Measurements from ENCODE around the gene SULT1B1. TPM values are rescaled to one million over a fixed set of nuclear protein-coding genes. Genes with fewer than 3 reads are reported as not detected.

Gene SULT1B1
- total RNA-seq, 1 experiment from 2014 or later: 0.86 TPM

DNA sequence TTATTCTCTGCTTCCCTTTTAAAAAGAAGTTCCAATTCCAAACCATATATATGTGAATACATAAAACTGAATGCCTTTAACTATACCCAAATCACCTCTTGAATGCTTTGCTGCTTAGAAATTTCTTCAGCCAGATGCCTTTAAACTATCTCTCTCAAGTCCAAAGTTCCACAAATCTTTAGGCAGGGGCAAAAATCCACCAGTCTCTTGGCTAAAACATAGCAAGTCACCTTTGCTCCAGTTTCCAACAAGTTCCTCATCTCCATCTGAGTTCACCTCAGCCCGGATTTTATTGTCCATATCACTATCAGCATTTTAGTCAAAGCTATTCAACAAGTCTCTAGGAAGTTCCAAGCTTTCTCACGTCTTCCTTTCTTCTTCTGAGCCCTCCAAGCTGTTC is 49.8 kb downstream of the SULT1B1 start:
- no peak overlapping the region for H3K27ac Mint-ChIP-seq (ENCODE audit: unreplicated experiment)
- BruUV-seq (replicated peaks): no TSS peak
- no peaks in the 10 kb centered on the region for H3K36me3 Mint-ChIP-seq (ENCODE audit: insufficient read depth, unreplicated experiment)
- peaks cover 5% of the 10 kb centered on the region for H3K4me1 ChIP-seq
- H3K4me3 ChIP-seq (ENCODE audit: low read depth, low read length): no peak overlapping the region
- H3K9me3 Mint-ChIP-seq (ENCODE audit: unreplicated experiment): peaks cover 23% of the 10 kb centered on the region
- H3K27me3 ChIP-seq (replicated peaks; ENCODE audit: control insufficient read depth, insufficient read depth, low read length): no peaks in the 10 kb centered on the region
- H3K4me3 Mint-ChIP-seq (ENCODE audit: unreplicated experiment): no peak overlapping the region
- ChIA-PET POLR2A (no interaction called here), CTCF (interaction anchor here (0.5 kb wide), 1 partner anchor 195 kb away, joined by 3 read pairs; no protein-coding TSS in a partner anchor)
- TF ChIP-seq, protein P1, sequence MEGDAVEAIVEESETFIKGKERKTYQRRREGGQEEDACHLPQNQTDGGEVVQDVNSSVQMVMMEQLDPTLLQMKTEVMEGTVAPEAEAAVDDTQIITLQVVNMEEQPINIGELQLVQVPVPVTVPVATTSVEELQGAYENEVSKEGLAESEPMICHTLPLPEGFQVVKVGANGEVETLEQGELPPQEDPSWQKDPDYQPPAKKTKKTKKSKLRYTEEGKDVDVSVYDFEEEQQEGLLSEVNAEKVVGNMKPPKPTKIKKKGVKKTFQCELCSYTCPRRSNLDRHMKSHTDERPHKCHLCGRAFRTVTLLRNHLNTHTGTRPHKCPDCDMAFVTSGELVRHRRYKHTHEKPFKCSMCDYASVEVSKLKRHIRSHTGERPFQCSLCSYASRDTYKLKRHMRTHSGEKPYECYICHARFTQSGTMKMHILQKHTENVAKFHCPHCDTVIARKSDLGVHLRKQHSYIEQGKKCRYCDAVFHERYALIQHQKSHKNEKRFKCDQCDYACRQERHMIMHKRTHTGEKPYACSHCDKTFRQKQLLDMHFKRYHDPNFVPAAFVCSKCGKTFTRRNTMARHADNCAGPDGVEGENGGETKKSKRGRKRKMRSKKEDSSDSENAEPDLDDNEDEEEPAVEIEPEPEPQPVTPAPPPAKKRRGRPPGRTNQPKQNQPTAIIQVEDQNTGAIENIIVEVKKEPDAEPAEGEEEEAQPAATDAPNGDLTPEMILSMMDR (IDR thresholded peaks at IDR 0.05; ENCODE audit: insufficient read depth in 1 of 2, low read depth in 1 of 2, low read length in 1 of 2, severe bottlenecking in 1 of 2, unreplicated experiment in 1 of 2): no peak
- peaks cover 7% of the 10 kb centered on the region; the same call in 1 of the 2 replicates for H3K9me3 ChIP-seq
- DNase-seq: no peak
- H3K4me1 Mint-ChIP-seq (ENCODE audit: low read depth, unreplicated experiment): peaks cover 9% of the 10 kb centered on the region
- H3K27me3 Mint-ChIP-seq (ENCODE audit: insufficient read depth, unreplicated experiment): no peaks in the 10 kb centered on the region
- no peaks in the 10 kb centered on the region for H3K36me3 ChIP-seq (ENCODE audit: control insufficient read depth, insufficient read depth, low read length)
- intact Hi-C loops (cut with micrococcal nuclease; ENCODE audit: unreplicated experiment): no loop called here

DNA sequence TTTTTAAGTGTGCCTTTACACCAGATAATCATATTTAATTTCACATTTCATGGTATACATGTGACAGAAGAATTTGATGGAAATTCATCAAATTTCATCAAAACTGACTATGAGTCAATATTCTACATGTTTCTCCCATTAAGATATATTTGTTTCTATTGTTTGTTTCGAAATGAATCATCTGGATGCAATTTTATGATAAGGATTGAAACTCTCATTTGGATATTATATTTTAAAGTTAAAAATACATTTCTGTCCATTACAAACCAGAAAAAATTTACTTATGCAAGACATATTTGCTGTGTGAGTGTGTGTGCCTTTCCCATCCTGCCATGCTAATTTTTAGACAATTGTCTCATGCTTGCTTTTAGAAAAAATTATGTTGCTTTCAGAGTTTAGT is 52.2 kb downstream of the SULT1B1 start:
- peaks cover 23% of the 10 kb centered on the region for H3K9me3 Mint-ChIP-seq (ENCODE audit: unreplicated experiment)
- peaks cover 5% of the 10 kb centered on the region for H3K4me1 ChIP-seq
- H3K27me3 Mint-ChIP-seq (ENCODE audit: insufficient read depth, unreplicated experiment): no peaks in the 10 kb centered on the region
- H3K27me3 ChIP-seq (replicated peaks; ENCODE audit: control insufficient read depth, insufficient read depth, low read length): no peaks in the 10 kb centered on the region
- no peak overlapping the region for H3K4me3 ChIP-seq (ENCODE audit: low read depth, low read length)
- ChIA-PET CTCF (no interaction called here), POLR2A (no interaction called here)
- no peak overlapping the region for H3K27ac Mint-ChIP-seq (ENCODE audit: unreplicated experiment)
- no TSS peak for BruUV-seq (replicated peaks)
- no peaks in the 10 kb centered on the region for H3K36me3 Mint-ChIP-seq (ENCODE audit: insufficient read depth, unreplicated experiment)
- intact Hi-C loops (cut with micrococcal nuclease; ENCODE audit: unreplicated experiment): loop anchor here (10.0 kb wide), 1 partner anchor 67 kb away; no protein-coding TSS in a partner anchor
- H3K36me3 ChIP-seq (ENCODE audit: control insufficient read depth, insufficient read depth, low read length): no peaks in the 10 kb centered on the region
- peaks cover 7% of the 10 kb centered on the region; the same call in 1 of the 2 replicates for H3K9me3 ChIP-seq
- TF ChIP-seq, protein P1 (IDR thresholded peaks at IDR 0.05; ENCODE audit: insufficient read depth in 1 of 2, low read depth in 1 of 2, low read length in 1 of 2, severe bottlenecking in 1 of 2, unreplicated experiment in 1 of 2): no peak
- DNase-seq: no peak
- peaks cover 9% of the 10 kb centered on the region for H3K4me1 Mint-ChIP-seq (ENCODE audit: low read depth, unreplicated experiment)
- H3K4me3 Mint-ChIP-seq (ENCODE audit: unreplicated experiment): no peak overlapping the region

GRCh38 chr4:69707807-69708206 is 52.6 kb downstream of the SULT1B1 start:
- CTCF ChIA-PET: no interaction called here
- Mint-ChIP-seq H3K27ac (ENCODE audit: unreplicated experiment) (no peak overlapping the region), H3K4me1 (ENCODE audit: low read depth, unreplicated experiment) (peaks cover 9% of the 10 kb centered on the region), H3K27me3 (ENCODE audit: insufficient read depth, unreplicated experiment) (no peaks in the 10 kb centered on the region), H3K9me3 (ENCODE audit: unreplicated experiment) (peaks cover 23% of the 10 kb centered on the region), H3K4me3 (ENCODE audit: unreplicated experiment) (no peak overlapping the region), H3K36me3 (ENCODE audit: insufficient read depth, unreplicated experiment) (no peaks in the 10 kb centered on the region)
- Histone ChIP-seq H3K27me3 (replicated peaks; ENCODE audit: control insufficient read depth, insufficient read depth, low read length) (no peaks in the 10 kb centered on the region), H3K9me3 (peaks cover 7% of the 10 kb centered on the region; the same call in 1 of the 2 replicates), H3K4me1 (peaks cover 5% of the 10 kb centered on the region), H3K4me3 (ENCODE audit: low read depth, low read length) (no peak overlapping the region), H3K36me3 (ENCODE audit: control insufficient read depth, insufficient read depth, low read length) (no peaks in the 10 kb centered on the region)
- POLR2A ChIA-PET: no interaction called here
- intact Hi-C loops (cut with micrococcal nuclease; ENCODE audit: unreplicated experiment): loop anchor here (10.0 kb wide), 1 partner anchor 67 kb away; no protein-coding TSS in a partner anchor
- TF ChIP-seq, protein P1 (IDR thresholded peaks at IDR 0.05; ENCODE audit: insufficient read depth in 1 of 2, low read depth in 1 of 2, low read length in 1 of 2, severe bottlenecking in 1 of 2, unreplicated experiment in 1 of 2): no peak
- no peak for DNase-seq
- BruUV-seq (replicated peaks): no TSS peak
